ENCODE measurements around the gene TNIP3.

DNA sequence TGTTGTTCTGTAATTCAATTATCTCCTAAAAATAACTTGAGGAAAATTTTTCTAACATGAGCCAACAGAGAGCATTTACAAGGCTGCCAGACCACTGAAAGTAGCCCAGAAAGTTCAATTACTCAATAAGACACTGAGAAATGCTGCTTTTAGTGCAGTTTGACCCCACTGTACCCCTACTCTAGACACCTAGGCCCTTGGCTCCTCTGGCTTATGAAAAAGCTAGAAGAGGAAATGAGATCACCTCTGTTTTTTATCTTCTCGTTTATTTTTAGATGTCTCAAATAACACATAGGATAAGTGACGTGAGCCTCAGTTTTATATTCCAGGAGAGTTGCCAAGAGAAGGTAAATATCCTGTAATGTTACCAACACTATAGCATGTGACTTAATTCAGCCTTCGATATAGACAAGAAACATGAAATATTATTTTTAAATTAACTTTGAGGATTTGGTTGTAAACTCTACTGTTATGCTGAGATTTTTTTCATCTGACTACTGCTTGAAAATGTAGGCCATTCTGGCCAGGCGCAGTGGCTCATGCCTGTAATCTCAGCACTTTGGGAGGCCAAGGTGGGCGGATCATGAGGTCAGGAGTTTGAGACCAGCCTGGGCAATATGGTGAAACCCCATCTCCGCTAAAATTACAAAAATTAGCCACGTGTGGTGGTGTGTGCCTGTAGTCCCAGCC lies 24.4 kb downstream of the TNIP3 start:
- TF ChIP-seq, protein P1, sequence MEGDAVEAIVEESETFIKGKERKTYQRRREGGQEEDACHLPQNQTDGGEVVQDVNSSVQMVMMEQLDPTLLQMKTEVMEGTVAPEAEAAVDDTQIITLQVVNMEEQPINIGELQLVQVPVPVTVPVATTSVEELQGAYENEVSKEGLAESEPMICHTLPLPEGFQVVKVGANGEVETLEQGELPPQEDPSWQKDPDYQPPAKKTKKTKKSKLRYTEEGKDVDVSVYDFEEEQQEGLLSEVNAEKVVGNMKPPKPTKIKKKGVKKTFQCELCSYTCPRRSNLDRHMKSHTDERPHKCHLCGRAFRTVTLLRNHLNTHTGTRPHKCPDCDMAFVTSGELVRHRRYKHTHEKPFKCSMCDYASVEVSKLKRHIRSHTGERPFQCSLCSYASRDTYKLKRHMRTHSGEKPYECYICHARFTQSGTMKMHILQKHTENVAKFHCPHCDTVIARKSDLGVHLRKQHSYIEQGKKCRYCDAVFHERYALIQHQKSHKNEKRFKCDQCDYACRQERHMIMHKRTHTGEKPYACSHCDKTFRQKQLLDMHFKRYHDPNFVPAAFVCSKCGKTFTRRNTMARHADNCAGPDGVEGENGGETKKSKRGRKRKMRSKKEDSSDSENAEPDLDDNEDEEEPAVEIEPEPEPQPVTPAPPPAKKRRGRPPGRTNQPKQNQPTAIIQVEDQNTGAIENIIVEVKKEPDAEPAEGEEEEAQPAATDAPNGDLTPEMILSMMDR (conservative IDR thresholded peaks at IDR 0.05; ENCODE audit: low read length): no peak
- no peak for TF ChIP-seq EZH2phosphoT487 (IDR thresholded peaks at IDR 0.05; ENCODE audit: borderline replicate concordance, low read depth, low read length)

Measured in OCI-LY7 (cell line).